IgD-negative memory B cell (primary cell): ENCODE results near the gene CCR9. TPM values are rescaled to one million over a fixed set of nuclear protein-coding genes. Genes with fewer than 3 reads are reported as not detected.

ENCODE experiments used
- H3K27ac Mint-ChIP-seq, 3 donors: one replicate each; pipeline ENCODE4 v1.8.0; 2020 to 2022; ENCODE audit warnings: mild to moderate bottlenecking in 3 of 3, mixed read lengths in 3 of 3, moderate library complexity in 1 of 3
- H3K27me3 Mint-ChIP-seq: one replicate; pipeline ENCODE4 v1.8.0; 2021; ENCODE audit warnings: mixed read lengths
- H3K36me3 Mint-ChIP-seq: one replicate; pipeline ENCODE4 v1.8.0; 2020; ENCODE audit warnings: mild to moderate bottlenecking, mixed read lengths
- H3K4me1 Mint-ChIP-seq, 3 donors: one replicate each; pipeline ENCODE4 v1.8.0; 2020 to 2022; ENCODE audit warnings: mixed read lengths in 3 of 3, mild to moderate bottlenecking in 1 of 3
- H3K4me3 Mint-ChIP-seq, 4 donors: one replicate each; pipeline ENCODE4 v1.8.0; 2020 to 2022; ENCODE audit warnings: mild to moderate bottlenecking in 4 of 4, mixed read lengths in 4 of 4, moderate library complexity in 3 of 4
- H3K9me3 Mint-ChIP-seq, 3 donors: one replicate each; pipeline ENCODE4 v1.8.0; 2020 to 2021; ENCODE audit warnings: mixed read lengths in 3 of 3, mild to moderate bottlenecking in 1 of 3
- polyA plus RNA-seq: library from polyadenylated mRNA; unstranded; fragments of 300-500 nt; fragmentation: Illumina TruSeq; gene quantifications from one replicate; pipeline ENCODE4 v1.2.3, GENCODE V29; 2021

Gene CCR9
- polyA plus RNA-seq, 1 donor from 2014 or later = 6.3 TPM

GRCh38 chr3:45908761-45909160 is 22.4 kb downstream of the CCR9 start:
- peaks cover 12 to 25% (median 22%) of the 10 kb centered on the region in 3 donors for H3K4me1 Mint-ChIP-seq
- no peak overlapping the region for H3K27ac Mint-ChIP-seq
- no peaks in the 10 kb centered on the region for H3K27me3 Mint-ChIP-seq
- no peak overlapping the region for H3K4me3 Mint-ChIP-seq
- no peaks in the 10 kb centered on the region for H3K9me3 Mint-ChIP-seq
- H3K36me3 Mint-ChIP-seq = peaks cover 4% of the 10 kb centered on the region

DNA sequence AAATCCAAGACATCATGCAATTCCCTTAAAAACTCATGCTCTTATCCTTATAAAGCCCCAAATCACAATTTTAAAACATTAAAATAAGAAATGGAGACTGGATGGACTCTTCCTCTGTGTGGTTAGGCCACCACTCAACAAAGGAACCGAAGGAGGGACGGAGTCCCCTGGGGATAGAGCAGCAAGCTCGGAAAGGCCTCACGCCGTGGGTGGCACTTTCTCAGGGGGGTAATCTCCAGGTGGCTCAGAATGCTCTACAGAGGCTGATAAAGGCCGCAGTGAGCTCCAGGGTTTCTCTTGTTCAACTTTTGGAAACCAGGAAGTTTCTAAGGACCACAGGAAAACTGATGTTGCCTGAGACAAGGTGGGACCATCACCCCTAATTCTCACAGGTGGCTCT is 23.2 kb downstream of the CCR9 start:
- H3K9me3 Mint-ChIP-seq = no peaks in the 10 kb centered on the region
- peak overlapping the region in 1 of 3 donors; percentile 69 for H3K27ac Mint-ChIP-seq
- peak overlapping the region in 2 of 4 donors; percentile 4 to 56 for H3K4me3 Mint-ChIP-seq
- H3K36me3 Mint-ChIP-seq = peaks cover 4% of the 10 kb centered on the region
- H3K4me1 Mint-ChIP-seq = peaks cover 12 to 25% (median 22%) of the 10 kb centered on the region in 3 donors
- H3K27me3 Mint-ChIP-seq = no peaks in the 10 kb centered on the region

- peaks cover 14 to 26% (median 23%) of the 10 kb centered on the region in 3 donors for H3K4me1 Mint-ChIP-seq
- H3K9me3 Mint-ChIP-seq = no peaks in the 10 kb centered on the region
- H3K27ac Mint-ChIP-seq = no peak overlapping the region
- no peaks in the 10 kb centered on the region for H3K27me3 Mint-ChIP-seq
- no peak overlapping the region for H3K4me3 Mint-ChIP-seq
- H3K36me3 Mint-ChIP-seq = peaks cover 4% of the 10 kb centered on the region
These were observed 24.5 kb downstream of the CCR9 start for GRCh38 chr3:45910892-45911291.

DNA sequence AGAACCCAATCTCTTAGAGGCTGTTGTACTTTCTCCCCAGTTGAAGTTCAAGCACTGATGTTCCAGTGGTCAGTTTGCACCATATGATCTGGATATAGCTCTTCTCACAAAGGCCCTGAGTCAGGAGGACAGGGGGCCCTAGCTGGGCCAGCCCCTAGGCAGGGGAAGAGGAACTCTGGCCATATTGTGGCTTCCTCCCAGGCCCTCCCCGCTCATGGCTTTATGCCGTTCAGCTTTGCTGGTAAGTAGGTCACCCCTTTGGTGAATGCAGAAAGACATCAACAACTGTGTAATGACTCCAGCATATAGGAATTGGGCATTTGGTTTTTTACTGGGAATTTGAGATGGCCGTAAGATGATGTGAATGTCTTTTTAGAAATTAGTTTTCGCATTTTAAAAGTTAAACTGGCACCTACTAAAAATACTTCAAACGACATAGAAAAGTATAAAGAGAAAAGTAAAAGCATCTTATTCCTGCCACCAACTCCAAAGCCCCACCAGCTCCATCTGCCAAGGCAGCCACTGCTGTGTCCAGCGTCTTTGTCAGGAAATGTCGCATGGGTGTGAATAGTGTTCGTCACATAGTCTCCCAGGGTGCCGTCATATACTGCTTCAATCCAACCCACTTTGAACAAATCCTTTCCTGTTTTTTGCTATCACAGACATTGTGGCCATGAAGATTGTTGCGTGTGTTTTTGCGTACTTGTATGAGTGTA is 25.3 kb downstream of the CCR9 start:
- H3K4me1 Mint-ChIP-seq = peaks cover 17 to 31% (median 26%) of the 10 kb centered on the region in 3 donors
- H3K4me3 Mint-ChIP-seq = peak overlapping the region in 1 of 4 donors; percentile 2
- peak overlapping the region in 1 of 3 donors; percentile 2 for H3K27ac Mint-ChIP-seq
- no peaks in the 10 kb centered on the region for H3K27me3 Mint-ChIP-seq
- no peaks in the 10 kb centered on the region for H3K9me3 Mint-ChIP-seq
- peaks cover 4% of the 10 kb centered on the region for H3K36me3 Mint-ChIP-seq

DNA sequence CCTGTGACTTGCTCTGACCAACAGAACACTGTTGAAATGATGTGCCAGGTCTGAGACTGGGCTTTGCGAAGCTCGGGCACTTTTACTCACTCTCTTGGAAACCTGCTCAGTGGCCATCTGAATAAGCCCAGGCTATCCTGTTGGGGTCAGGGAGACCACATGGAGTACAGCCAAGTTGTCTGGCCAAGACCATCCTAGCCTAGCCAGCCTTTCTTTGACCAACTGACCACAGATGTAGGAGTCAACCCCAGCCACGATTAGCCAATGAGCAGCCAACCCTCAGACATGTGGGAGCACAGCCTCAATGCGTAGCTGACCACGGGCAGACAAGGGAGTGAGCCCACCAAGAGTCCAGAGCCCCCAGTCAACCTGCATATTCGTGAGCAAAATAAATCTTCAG is 26.1 kb downstream of the CCR9 start:
- no peaks in the 10 kb centered on the region for H3K27me3 Mint-ChIP-seq
- peak overlapping the region in 1 of 3 donors; percentile 2 for H3K27ac Mint-ChIP-seq
- no peaks in the 10 kb centered on the region for H3K9me3 Mint-ChIP-seq
- peak overlapping the region in 1 of 4 donors; percentile 2 for H3K4me3 Mint-ChIP-seq
- H3K4me1 Mint-ChIP-seq = peaks cover 17 to 32% (median 25%) of the 10 kb centered on the region in 3 donors
- H3K36me3 Mint-ChIP-seq = peaks cover 3% of the 10 kb centered on the region

DNA sequence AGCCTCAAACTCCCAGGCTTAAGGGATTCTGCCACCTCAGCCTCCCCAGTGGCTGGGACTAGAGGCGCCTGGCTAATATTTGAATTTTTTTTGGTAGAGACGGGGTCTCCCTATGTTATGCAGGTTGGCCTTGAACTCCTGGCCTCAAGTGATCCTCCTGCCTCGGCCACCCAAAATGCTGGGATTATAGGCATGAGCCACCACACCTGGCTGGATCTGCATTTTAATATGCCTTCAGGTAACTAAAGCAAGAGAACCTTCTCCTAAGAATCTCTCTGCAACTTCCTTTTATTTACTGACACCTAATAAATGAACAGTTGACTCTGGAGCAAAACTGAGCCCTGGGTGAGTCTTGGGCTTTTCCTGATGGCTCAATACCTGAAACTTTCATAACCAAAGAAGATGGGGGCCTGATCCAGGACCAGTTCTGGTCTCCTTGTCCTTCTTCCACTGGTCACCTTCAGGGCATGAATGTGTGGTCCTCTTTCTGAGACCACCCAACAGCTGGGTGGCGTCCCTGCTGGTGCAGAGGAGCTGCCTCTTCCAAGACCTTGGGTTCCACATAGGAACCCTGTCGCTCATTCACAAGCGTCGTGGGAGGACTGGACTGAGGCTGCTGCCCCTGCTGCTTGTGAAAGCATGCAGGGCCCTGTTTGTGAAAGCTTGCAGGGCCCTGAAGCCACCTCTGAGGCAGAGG is 28.2 kb downstream of the CCR9 start:
- H3K36me3 Mint-ChIP-seq = peaks cover 8% of the 10 kb centered on the region
- H3K27ac Mint-ChIP-seq = peak overlapping the region in 2 of 3 donors; percentile 23 to 94
- H3K27me3 Mint-ChIP-seq = no peaks in the 10 kb centered on the region
- H3K4me3 Mint-ChIP-seq = peak overlapping the region in 2 of 4 donors; percentile 54 to 82
- peaks cover 17 to 28% (median 22%) of the 10 kb centered on the region in 3 donors for H3K4me1 Mint-ChIP-seq
- no peaks in the 10 kb centered on the region for H3K9me3 Mint-ChIP-seq

DNA sequence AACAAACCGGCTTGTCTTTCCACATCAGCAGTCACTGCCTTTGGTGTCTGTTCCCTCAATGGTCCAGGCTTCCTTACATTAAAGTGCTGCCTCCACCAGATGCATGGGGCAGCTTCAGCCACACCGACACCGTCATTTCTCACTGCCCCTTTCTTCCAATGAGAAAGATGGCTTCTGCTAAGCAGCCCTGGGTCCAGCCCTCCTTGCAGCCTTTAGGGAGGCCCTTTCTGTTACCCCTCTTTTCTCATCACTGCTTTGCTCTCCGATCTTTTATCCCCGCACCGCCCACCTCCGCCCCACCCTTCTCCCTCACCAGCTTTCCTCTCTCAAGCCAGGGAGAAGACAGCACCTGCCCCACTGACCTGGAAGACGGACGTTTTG is 28.7 kb downstream of the CCR9 start:
- peaks cover 5% of the 10 kb centered on the region for H3K36me3 Mint-ChIP-seq
- H3K9me3 Mint-ChIP-seq = no peaks in the 10 kb centered on the region
- H3K4me3 Mint-ChIP-seq = peak overlapping the region in 2 of 4 donors; percentile 72 to 82
- peak overlapping the region; percentile 8 to 94 (median 39) for H3K27ac Mint-ChIP-seq
- no peaks in the 10 kb centered on the region for H3K27me3 Mint-ChIP-seq
- peaks cover 13 to 22% (median 17%) of the 10 kb centered on the region in 3 donors for H3K4me1 Mint-ChIP-seq

DNA sequence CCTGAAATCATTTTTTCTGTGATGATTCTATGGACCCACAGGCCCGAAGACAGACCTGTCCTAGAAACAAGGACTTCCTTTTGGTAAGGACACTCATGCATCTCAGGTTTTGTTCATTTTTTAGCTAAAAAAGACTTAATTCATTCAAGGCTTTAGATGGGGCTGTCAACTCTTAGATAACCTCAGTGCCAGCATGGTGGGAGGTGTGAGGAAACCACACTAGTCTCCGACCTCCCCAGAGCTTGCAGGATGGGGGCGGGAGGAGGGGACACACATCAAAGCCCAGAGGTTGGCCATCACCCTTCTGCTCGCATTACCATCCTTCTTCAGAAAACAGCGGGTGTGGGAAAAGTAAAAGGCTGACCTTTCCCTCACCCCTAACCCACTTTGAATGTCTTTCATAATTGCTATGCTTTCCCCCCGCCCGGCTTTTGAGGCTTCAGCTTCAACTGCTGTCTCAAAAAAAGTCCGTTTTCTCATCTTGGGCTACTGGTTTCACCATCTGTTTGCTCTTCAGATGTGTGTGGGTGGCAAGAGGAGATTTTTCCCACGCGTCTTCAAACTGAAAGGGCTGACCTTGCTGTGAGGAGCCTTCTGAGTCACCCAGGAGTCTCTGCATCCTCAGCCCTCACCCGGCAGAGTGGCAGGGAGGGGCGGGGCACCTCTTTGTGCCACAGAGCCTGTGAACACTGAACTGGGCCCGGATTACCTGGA is 29.3 kb downstream of the CCR9 start:
- Mint-ChIP-seq H3K27ac (peak overlapping the region; percentile 8 to 94 (median 63)), H3K27me3 (no peaks in the 10 kb centered on the region), H3K4me1 (peaks cover 11 to 19% (median 13%) of the 10 kb centered on the region in 3 donors), H3K4me3 (peak overlapping the region; percentile 16 to 88 (median 60)), H3K36me3 (peaks cover 10% of the 10 kb centered on the region), H3K9me3 (no peaks in the 10 kb centered on the region)

- Mint-ChIP-seq H3K4me1 (peaks cover 7 to 19% (median 13%) of the 10 kb centered on the region in 3 donors), H3K9me3 (no peaks in the 10 kb centered on the region), H3K27me3 (no peaks in the 10 kb centered on the region), H3K4me3 (peak overlapping the region in 1 of 4 donors; percentile 57), H3K27ac (no peak overlapping the region), H3K36me3 (peaks cover 12% of the 10 kb centered on the region)
These were observed 31.0 kb downstream of the CCR9 start for GRCh38 chr3:45917146-45917898.

DNA sequence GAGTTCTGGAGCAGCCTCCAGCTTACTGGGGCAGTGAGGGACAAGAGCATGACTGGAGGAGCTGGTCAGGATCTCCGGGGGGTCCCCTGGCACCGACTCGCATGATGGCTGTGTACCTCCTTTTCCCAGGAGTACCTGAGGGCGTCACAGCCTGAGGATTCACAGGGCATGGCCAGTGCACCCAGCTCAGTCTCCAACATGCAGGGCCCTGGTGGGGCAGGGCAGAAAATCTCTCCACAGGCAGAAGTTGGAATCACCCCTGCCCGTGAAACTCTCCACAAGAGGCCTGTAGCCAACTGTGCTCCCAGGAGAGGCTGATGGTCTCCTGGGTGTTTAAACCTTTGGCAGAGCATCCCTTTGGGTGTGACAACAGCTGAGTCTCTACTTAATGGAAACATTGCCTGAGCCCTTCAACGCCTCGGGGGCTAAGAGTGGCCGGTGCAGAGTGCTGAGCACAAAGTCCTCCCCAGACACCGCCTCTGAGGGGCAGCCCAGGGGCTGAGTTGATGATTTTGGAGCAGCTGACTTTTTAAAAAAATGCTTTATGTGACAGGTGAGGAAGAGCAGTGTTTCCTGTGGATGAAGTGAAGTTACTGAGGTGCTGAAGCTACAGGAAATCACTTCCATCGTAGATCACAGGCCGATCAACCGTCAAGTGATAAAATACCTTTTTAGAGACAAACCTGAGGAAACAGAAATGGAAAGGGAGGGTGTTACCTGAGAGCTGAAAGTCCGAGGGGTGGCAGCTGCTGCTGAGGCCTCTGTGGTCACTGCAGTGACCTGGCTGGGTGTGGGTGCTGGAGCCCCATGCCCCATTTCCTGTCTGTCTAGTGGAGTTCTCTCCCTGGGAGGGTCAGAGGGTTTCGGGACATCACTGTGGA is 35.1 kb downstream of the CCR9 start:
- no peak overlapping the region for H3K4me3 Mint-ChIP-seq
- H3K36me3 Mint-ChIP-seq = peaks cover 13% of the 10 kb centered on the region
- no peaks in the 10 kb centered on the region for H3K9me3 Mint-ChIP-seq
- H3K27ac Mint-ChIP-seq = no peak overlapping the region
- H3K4me1 Mint-ChIP-seq = peaks cover 0 to 6% (median 0%) of the 10 kb centered on the region in 3 donors
- no peaks in the 10 kb centered on the region for H3K27me3 Mint-ChIP-seq

DNA sequence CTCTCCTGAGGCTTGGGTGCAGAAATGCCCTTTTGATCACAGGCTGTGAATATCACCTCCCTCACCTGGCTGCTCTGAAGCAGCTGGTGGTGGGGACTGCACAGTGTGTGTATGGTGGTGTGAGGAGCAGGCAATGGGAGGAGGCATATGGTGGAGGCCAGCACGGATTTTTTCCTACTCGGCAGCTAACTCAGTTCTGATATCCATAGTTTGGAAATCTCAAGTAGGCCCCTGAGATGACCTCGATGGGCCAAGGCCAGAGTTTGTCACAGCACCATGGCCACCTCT is 35.6 kb downstream of the CCR9 start:
- no peak overlapping the region for H3K4me3 Mint-ChIP-seq
- H3K9me3 Mint-ChIP-seq = no peaks in the 10 kb centered on the region
- peaks cover 0 to 5% (median 0%) of the 10 kb centered on the region in 3 donors for H3K4me1 Mint-ChIP-seq
- H3K27me3 Mint-ChIP-seq = no peaks in the 10 kb centered on the region
- peaks cover 13% of the 10 kb centered on the region for H3K36me3 Mint-ChIP-seq
- H3K27ac Mint-ChIP-seq = no peak overlapping the region

DNA sequence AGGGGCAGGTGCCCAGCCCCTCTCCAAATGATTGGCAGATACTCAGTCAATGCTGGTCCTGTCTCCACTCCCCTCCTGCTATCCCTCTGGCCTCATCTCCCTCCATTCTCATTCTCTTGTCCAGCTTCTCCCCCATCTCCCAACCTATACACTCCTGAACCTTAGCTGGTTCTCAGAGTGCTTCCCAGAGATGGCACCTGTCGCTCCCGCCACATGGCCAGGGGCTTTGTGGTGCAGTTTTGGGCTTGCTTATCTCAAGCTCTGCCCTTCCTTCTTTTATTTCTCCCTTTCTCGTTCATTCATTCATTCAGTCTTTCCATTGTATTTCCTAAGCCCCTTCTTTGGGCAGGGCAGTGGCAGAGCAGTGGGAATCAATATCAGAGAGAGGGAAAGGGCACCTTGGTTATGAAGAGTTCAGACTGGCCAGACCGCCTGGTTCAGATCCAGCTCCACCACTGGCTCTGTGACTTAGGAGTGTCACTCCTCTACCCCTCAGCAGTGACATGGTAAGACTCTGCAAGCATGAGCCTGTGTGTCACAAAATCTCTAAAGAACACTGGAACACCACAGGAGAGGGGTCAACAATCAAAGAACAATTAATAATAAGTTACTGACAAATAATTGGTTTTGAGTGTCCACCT is 36.7 kb downstream of the CCR9 start:
- H3K36me3 Mint-ChIP-seq = peaks cover 15% of the 10 kb centered on the region
- H3K4me1 Mint-ChIP-seq = no peaks in the 10 kb centered on the region
- peak overlapping the region in 1 of 3 donors; percentile 71 for H3K27ac Mint-ChIP-seq
- H3K4me3 Mint-ChIP-seq = no peak overlapping the region
- no peaks in the 10 kb centered on the region for H3K27me3 Mint-ChIP-seq
- H3K9me3 Mint-ChIP-seq = no peaks in the 10 kb centered on the region

DNA sequence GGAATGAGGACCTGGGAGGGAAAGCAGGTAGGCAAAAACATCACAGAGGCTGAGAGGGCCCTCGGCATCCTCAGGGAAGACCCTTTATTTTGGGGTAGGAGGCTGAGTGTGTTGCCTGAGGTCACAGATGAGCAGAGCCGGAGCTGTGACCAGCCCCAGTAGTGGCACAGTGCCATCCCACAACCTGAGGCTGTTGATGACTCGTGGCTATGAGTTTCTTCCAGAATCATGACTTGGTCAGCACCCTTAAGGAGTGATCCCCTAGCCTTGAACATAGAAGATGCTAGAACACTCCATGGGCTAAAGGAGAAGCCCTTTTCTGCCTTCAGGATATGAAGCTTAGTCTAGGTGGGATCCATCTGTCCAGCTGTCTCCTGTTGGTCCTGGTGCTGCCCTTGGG is 37.4 kb downstream of the CCR9 start:
- H3K4me1 Mint-ChIP-seq = no peaks in the 10 kb centered on the region
- no peaks in the 10 kb centered on the region for H3K27me3 Mint-ChIP-seq
- no peaks in the 10 kb centered on the region for H3K9me3 Mint-ChIP-seq
- peaks cover 18% of the 10 kb centered on the region for H3K36me3 Mint-ChIP-seq
- H3K4me3 Mint-ChIP-seq = no peak overlapping the region
- H3K27ac Mint-ChIP-seq = peak overlapping the region in 1 of 3 donors; percentile 71
